Retinal pigment epithelial cell (primary cell): ENCODE measurements around the gene LMNB1.

ENCODE experiments used
- DNase-seq: peaks from one replicate; pipeline ENCODE4 v3.0.0-alpha.2; 2010; ENCODE audit warnings: low read depth
- H3K4me3 ChIP-seq: 2 replicates; pipeline ENCODE4 v1.5.1; 2011; ENCODE audit warnings: mild to moderate bottlenecking, low read length, control low read depth, moderate library complexity
- CTCF ChIP-seq: conservative IDR thresholded peaks from 2 replicates; pipeline ENCODE4 v1.5.1; 2011; ENCODE audit warnings: low read depth, low read length, control low read depth, inconsistent platforms

Gene LMNB1

GRCh38 chr5:126745259-126745992 is 31.5 kb upstream of the LMNB1 start:
- no peak for DNase-seq
- H3K4me3 ChIP-seq, result no peak overlapping the region
- no peak for TF ChIP-seq CTCF

- TF ChIP-seq CTCF, result no peak
- no peak for DNase-seq
- H3K4me3 ChIP-seq, result no peak overlapping the region
Measured at GRCh38 chr5:126746290-126746689, 30.6 kb upstream of the LMNB1 start.

GRCh38 chr5:126752081-126752785 is 24.7 kb upstream of the LMNB1 start:
- no peak for DNase-seq
- TF ChIP-seq CTCF, result no peak
- no peak overlapping the region for H3K4me3 ChIP-seq

GRCh38 chr5:126753227-126753626 is 23.7 kb upstream of the LMNB1 start:
- TF ChIP-seq CTCF, result no peak
- no peak overlapping the region for H3K4me3 ChIP-seq
- no peak for DNase-seq

GRCh38 chr5:126754609-126755008 is 22.3 kb upstream of the LMNB1 start:
- no peak overlapping the region for H3K4me3 ChIP-seq
- TF ChIP-seq CTCF, result no peak
- no peak for DNase-seq

- TF ChIP-seq CTCF, result no peak
- DNase-seq, result no peak
- H3K4me3 ChIP-seq, result no peak overlapping the region
Measured at GRCh38 chr5:126755593-126755992, 21.3 kb upstream of the LMNB1 start.
